ENCODE results near the gene ASCC3.
A peak's percentile ranks its signal among the peaks of the same experiment; 100 is the strongest.

Gene ASCC3

GRCh38 chr6:100462706-100463629 lies 418.2 kb downstream of the ASCC3 start:
- Histone ChIP-seq H3K4me3 (peak overlapping the region in 4 of 7 experiments; percentile 9 to 42 (median 28)), H3K27ac (peak overlapping the region in 11 of 21 experiments; percentile 4 to 80 (median 72))

DNA sequence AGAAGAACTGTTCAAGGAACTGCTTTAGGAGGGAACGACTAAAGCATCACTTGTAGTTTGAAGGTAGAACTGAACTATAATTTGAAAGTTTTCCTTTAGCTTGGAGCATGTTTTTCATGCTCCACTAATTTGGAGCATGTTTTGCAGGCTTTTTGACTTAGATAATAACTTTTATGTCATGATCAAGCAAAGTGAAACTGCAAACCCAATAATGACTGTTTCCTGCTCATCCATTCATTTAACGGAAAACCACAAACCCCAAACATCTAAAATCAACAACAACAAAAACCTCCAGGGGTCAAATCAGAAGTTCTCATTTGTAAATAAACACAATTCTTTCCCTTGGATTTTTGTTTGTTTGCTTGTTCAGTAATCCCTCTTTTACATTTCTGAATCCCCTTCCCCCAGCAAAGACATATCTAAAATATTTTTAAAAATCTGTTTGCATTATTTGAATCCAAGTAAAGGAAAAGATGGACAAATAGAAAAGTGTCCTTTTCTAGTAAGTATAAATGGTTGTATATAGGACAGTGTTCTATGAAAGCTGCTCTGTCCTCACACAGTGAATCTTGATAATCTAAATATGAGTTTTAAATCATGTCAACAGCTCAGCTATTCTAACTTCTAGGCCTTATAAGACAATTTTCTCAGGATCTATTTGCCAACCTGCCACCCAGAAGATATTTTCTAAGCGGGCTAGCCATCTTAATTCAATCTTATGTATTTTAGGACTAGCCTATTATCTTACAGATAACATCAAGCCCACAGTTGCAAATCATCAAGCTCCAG lies 419.0 kb downstream of the ASCC3 start:
- Histone ChIP-seq H3K4me3 (peak overlapping the region in 3 of 7 experiments; percentile 7 to 15 (median 9)), H3K27ac (peak overlapping the region in 3 of 21 experiments; percentile 73 to 77 (median 73))

GRCh38 chr6:100461278-100461916 lies 419.7 kb downstream of the ASCC3 start:
- H3K4me3 ChIP-seq: peak overlapping the region in 4 of 7 experiments; percentile 7 to 15 (median 14)

DNA sequence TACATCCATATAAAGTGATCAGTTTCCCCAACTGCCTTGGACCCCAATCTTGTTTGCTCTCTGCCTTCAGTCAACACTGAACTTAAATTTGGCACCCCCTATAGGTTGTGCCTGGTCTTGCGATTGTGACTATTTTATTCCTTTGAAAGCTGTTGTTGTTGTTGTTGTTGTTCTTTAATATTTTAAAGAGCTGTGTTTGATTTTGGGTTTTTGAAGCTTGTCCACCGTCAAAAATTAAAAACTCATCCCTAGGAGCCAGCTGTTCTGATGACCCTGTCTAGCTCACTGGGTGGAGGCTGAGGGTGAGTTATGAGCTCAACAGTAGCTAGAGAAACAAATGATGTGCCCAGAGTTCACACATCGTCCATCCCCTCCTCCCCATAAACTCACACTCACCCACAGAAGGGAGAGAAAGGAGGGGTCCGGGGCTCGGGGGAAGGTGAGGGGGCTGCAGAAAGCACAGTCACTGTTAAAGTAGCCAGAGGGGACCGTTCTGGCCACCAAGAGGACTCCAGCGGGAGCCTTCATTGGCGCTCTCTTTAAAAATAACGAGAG lies 420.4 kb downstream of the ASCC3 start:
- Histone ChIP-seq H3K27ac (peak overlapping the region in 8 of 21 experiments; percentile 21 to 77 (median 58)), H3K4me3 (peak overlapping the region in 4 of 7 experiments; percentile 7 to 15 (median 14))

More at GRCh38 chr6:100461278-100461916, 419.7 kb downstream of the ASCC3 start:
- H3K27ac ChIP-seq: peak overlapping the region in 8 of 21 experiments; percentile 21 to 77 (median 58)

- no peak overlapping the region for H3K27ac ChIP-seq
- H3K4me3 ChIP-seq: no peak overlapping the region
These were observed 421.4 kb downstream of the ASCC3 start for GRCh38 chr6:100459592-100460184.

- H3K27ac ChIP-seq: peak overlapping the region in 1 of 21 experiments; percentile 61
- H3K4me3 ChIP-seq: no peak overlapping the region
These were observed 422.1 kb downstream of the ASCC3 start for GRCh38 chr6:100458841-100459591.

Measured in skin epidermis (tissue), 12 donors.